ENCODE data around the gene CDC42BPB.

DNA sequence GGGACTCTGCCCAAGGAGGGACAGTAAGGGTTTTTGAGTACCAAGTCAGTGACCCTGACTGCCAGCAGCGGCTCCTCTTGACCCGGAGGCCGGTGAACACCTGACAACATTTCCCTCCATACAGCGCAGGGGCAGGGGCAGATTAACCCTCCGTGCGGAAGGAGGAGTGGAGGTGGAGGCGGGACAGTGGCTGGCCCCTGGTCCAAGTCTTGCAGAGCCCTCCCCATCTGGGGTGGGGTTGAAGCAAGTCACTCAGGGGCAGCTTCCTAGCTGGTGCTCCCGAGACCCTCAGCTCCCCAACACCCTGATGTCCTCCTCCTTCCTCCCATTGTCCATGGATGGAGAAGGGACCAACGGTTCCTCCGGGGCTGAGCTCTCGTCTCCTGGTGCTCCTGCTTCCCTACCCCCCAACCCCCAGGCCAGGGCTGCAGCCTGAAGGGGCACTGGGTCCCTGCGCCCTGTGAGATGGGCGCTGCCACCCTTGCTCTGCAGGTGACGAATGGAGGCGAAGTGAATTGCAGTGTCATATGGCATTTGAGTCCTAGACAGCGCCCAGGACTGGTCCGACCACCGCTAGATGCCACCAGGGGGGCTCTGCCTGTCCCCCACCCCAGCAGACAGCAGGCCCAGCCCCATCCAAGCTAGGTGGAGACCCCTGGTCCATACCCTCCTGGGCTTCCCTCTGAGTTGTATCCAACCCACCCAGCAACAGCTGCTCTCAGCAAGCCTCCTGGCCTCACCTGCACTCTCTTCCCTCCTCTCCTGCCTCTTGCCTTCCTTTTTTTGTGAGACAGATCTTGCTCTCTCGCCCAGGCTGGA, 141.8 kb downstream of the CDC42BPB start:
- no peak for TF ChIP-seq POLR2A (IDR thresholded peaks at IDR 0.05)
- TF ChIP-seq, protein P1, sequence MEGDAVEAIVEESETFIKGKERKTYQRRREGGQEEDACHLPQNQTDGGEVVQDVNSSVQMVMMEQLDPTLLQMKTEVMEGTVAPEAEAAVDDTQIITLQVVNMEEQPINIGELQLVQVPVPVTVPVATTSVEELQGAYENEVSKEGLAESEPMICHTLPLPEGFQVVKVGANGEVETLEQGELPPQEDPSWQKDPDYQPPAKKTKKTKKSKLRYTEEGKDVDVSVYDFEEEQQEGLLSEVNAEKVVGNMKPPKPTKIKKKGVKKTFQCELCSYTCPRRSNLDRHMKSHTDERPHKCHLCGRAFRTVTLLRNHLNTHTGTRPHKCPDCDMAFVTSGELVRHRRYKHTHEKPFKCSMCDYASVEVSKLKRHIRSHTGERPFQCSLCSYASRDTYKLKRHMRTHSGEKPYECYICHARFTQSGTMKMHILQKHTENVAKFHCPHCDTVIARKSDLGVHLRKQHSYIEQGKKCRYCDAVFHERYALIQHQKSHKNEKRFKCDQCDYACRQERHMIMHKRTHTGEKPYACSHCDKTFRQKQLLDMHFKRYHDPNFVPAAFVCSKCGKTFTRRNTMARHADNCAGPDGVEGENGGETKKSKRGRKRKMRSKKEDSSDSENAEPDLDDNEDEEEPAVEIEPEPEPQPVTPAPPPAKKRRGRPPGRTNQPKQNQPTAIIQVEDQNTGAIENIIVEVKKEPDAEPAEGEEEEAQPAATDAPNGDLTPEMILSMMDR (IDR thresholded peaks at IDR 0.05), result no peak

All from suprapubic skin (tissue), 3 donors.